Smooth muscle cell of the brain vasculature (primary cell): ENCODE data around the gene ALK.

Experiments
- DNase-seq: peaks from one replicate; pipeline ENCODE4 v3.0.0-alpha.2; 2012; ENCODE audit warnings: low read depth, low spot score

Gene ALK

GRCh38 chr2:29450596-29451222 is 470.7 kb downstream of the ALK start:
- DNase-seq: no peak

- no peak for DNase-seq
Measured at GRCh38 chr2:29449499-29449898, 471.9 kb downstream of the ALK start.

GRCh38 chr2:29448096-29448688 is 473.2 kb downstream of the ALK start:
- no peak for DNase-seq

- no peak for DNase-seq
Measured at GRCh38 chr2:29447513-29447912, 473.9 kb downstream of the ALK start.

- DNase-seq: no peak
Measured at GRCh38 chr2:29446847-29447246, 474.5 kb downstream of the ALK start.

- DNase-seq: no peak
Measured at GRCh38 chr2:29444150-29444549, 477.2 kb downstream of the ALK start.

- DNase-seq: no peak
Measured at GRCh38 chr2:29443627-29444026, 477.8 kb downstream of the ALK start.

- no peak for DNase-seq
Measured at GRCh38 chr2:29443151-29443550, 478.2 kb downstream of the ALK start.

GRCh38 chr2:29440921-29441623 is 480.3 kb downstream of the ALK start:
- DNase-seq: no peak

- DNase-seq: no peak
Measured at GRCh38 chr2:29433920-29434319, 487.5 kb downstream of the ALK start.

- DNase-seq: no peak
Measured at GRCh38 chr2:29433128-29433527, 488.3 kb downstream of the ALK start.

- DNase-seq: no peak
Measured at GRCh38 chr2:29431485-29431884, 489.9 kb downstream of the ALK start.

- no peak for DNase-seq
Measured at GRCh38 chr2:29430382-29431112, 490.8 kb downstream of the ALK start.

- no peak for DNase-seq
Measured at GRCh38 chr2:29426354-29426753, 495.0 kb downstream of the ALK start.

- DNase-seq: no peak
Measured at GRCh38 chr2:29425866-29426265, 495.5 kb downstream of the ALK start.

GRCh38 chr2:29423061-29423666 is 498.2 kb downstream of the ALK start:
- DNase-seq: no peak

GRCh38 chr2:29420999-29421782 is 500.2 kb downstream of the ALK start:
- DNase-seq: no peak

- no peak for DNase-seq
Measured at GRCh38 chr2:29420464-29420863, 500.9 kb downstream of the ALK start.

GRCh38 chr2:29417630-29418029 is 503.8 kb downstream of the ALK start:
- DNase-seq: no peak

GRCh38 chr2:29412197-29412925 is 509.0 kb downstream of the ALK start:
- DNase-seq: no peak

- no peak for DNase-seq
Measured at GRCh38 chr2:29405707-29406106, 515.7 kb downstream of the ALK start.
